GM04504 (cell line): ENCODE data around the gene BMP5.
A peak's percentile ranks its signal among the peaks of the same experiment; 100 is the strongest.

Source experiments
- DNase-seq: peaks from one replicate; pipeline ENCODE4 v3.0.0-alpha.2; 2012; ENCODE audit warnings: low read depth

Gene BMP5

DNA sequence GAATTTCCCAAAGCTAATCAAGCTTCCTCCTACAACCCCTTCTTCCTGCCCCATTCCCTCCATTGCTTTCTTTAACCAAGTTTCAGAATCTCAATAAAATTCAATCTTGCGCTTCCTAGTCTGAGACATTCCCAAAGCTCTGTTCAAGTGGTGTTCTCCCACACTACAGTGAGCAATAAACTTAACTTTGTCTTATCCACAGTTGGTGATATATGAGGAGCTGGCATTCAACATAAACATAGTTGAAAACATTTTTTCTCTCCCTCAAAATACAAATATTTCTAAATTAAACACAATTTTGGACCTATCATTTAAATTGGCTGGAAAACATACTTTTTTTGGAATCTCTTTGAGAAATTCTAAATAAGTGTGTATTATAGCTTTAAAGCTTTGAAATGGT lies 166.7 kb downstream of the BMP5 start:
- DNase-seq, result no peak

DNA sequence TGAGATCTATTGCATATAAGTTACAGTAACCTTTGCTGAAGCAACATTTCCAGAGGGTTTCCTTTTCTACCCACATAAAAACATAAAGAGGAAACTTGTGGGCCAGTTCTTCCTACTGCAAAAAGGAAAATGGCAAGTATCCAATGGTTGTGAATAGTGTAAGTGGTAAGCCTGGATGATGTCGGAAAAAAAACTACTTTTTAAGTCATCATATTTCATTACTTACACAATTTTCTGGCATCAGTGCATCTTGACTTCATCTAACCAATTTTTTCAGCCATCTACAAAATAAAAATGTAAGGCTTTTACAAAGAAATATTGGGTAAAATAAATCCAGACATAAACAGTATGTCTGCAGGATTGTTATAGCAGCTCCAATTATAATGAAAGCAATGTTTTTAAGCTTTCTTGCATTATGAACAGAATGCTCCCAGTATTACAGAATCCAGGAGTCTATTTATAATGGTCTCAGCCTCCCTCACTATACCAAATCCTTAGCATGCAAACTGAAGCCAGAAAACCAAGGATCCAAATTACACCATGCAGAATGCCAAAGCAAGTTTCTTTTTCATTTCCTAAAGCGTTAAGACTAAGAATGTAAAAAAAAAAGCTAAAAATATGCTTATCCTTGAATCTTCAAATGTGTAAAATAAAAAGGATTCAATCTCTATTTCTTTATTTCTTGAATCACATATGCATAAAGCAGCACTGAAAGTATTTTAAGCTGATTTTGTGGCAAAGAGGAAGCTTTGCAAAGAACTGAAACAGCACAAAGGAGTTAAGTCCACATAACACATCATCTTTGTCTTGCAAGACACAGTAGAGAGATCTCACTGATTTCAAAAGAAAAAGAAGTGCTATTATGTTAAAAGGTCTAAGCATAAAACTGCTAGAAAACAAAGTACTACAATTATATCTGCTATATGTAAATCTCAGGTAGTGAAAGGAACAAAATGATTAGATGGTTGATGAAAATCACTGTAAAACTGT lies 169.6 kb downstream of the BMP5 start:
- DNase-seq, result no peak

DNA sequence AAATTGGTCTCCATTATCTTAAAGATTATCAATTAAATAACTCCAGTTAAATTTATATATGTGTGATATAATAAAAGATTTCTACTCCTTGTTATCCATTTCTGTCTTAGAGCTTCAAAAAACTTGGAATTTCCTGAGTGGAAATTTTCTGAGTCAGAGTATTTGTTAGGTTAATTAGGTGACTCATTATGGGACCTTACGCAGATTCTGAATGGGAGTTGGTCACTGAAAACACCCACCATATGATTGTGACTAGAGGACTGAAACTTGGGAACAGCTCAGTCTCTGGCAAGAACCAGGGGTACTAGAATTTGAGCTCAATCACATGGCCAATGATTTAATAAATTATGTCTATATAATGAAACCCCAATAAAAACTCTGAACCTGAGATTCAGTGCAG lies 171.0 kb downstream of the BMP5 start:
- DNase-seq, result peak; percentile 20
